NCI-H2029 (cell line): ENCODE data around the gene NPAS3.
A peak's percentile ranks its signal among the peaks of the same experiment; 100 is the strongest.

Experiments used
- DNase-seq: peaks from one replicate; lab custom pipeline; 2025; lab: John Stamatoyannopoulos, UW

NPAS3 gene

GRCh38 chr14:33587791-33588190, 649.1 kb downstream of the NPAS3 start:
- DNase-seq: no peak

GRCh38 chr14:33588771-33589170, 650.1 kb downstream of the NPAS3 start:
- DNase-seq: no peak

GRCh38 chr14:33589334-33589733, 650.7 kb downstream of the NPAS3 start:
- no peak for DNase-seq

GRCh38 chr14:33590891-33591630, 652.4 kb downstream of the NPAS3 start:
- no peak for DNase-seq

GRCh38 chr14:33592297-33592696, 653.6 kb downstream of the NPAS3 start:
- no peak for DNase-seq

- no peak for DNase-seq
These were observed 657.8 kb downstream of the NPAS3 start for GRCh38 chr14:33596211-33597080.

GRCh38 chr14:33598582-33598981, 659.9 kb downstream of the NPAS3 start:
- no peak for DNase-seq

GRCh38 chr14:33602396-33602795, 663.7 kb downstream of the NPAS3 start:
- DNase-seq: no peak

GRCh38 chr14:33606591-33606990, 667.9 kb downstream of the NPAS3 start:
- DNase-seq: no peak

- no peak for DNase-seq
These were observed 670.9 kb downstream of the NPAS3 start for GRCh38 chr14:33609582-33609981.

- DNase-seq: no peak
These were observed 671.4 kb downstream of the NPAS3 start for GRCh38 chr14:33610121-33610520.

- no peak for DNase-seq
These were observed 672.9 kb downstream of the NPAS3 start for GRCh38 chr14:33611405-33612196.

- no peak for DNase-seq
These were observed 673.5 kb downstream of the NPAS3 start for GRCh38 chr14:33612197-33612505.

- no peak for DNase-seq
These were observed 678.5 kb downstream of the NPAS3 start for GRCh38 chr14:33617154-33617553.

GRCh38 chr14:33618361-33619105, 679.9 kb downstream of the NPAS3 start:
- no peak for DNase-seq

- no peak for DNase-seq
These were observed 683.8 kb downstream of the NPAS3 start for GRCh38 chr14:33622496-33622895.

- no peak for DNase-seq
These were observed 691.1 kb downstream of the NPAS3 start for GRCh38 chr14:33629792-33630191.

GRCh38 chr14:33631021-33631420, 692.3 kb downstream of the NPAS3 start:
- no peak for DNase-seq

GRCh38 chr14:33631441-33631840, 692.8 kb downstream of the NPAS3 start:
- DNase-seq: peak; percentile 65

GRCh38 chr14:33634631-33635030, 696.0 kb downstream of the NPAS3 start:
- DNase-seq: no peak

GRCh38 chr14:33636716-33637115, 698.0 kb downstream of the NPAS3 start:
- no peak for DNase-seq

GRCh38 chr14:33642080-33642479, 703.4 kb downstream of the NPAS3 start:
- no peak for DNase-seq
